Keratinocyte (primary cell): ENCODE results near the gene PIGZ. TPM values are rescaled to one million over a fixed set of nuclear protein-coding genes. Genes with fewer than 3 reads are reported as not detected.

Experiments
- DNase-seq: peaks from one replicate; pipeline ENCODE4 v3.0.0-alpha.2; 2011; ENCODE audit warnings: low read depth, missing footprints, low spot score
- FAIRE-seq: peaks from 2 replicates; lab custom pipeline; 2011; peaks lifted over from hg19 to GRCh38; lab: Jason Lieb, UNC
- H2AFZ ChIP-seq: 2 replicates; pipeline ENCODE4 v1.6.0; 2012; ENCODE audit warnings: low read length, control low read depth, inconsistent platforms; ENCODE audit not compliant: control insufficient read depth
- H3K27ac ChIP-seq: 2 replicates; pipeline ENCODE4 v1.5.1; 2011; ENCODE audit warnings: low read length; ENCODE audit not compliant: control insufficient read depth, insufficient read depth
- H3K27me3 ChIP-seq: 3 replicates; pipeline ENCODE4 v1.6.0; 2011; ENCODE audit warnings: low read length; ENCODE audit not compliant: control insufficient read depth, insufficient read depth; ENCODE audit errors: extremely low read depth
- H3K36me3 ChIP-seq, 2 experiments: 2 replicates in 1 of 2; 3 replicates in 1 of 2; pipeline ENCODE4 v1.5.1; 2011; ENCODE audit warnings: low read length in 2 of 2, mild to moderate bottlenecking in 1 of 2; ENCODE audit not compliant: control insufficient read depth in 2 of 2, insufficient read depth in 2 of 2; ENCODE audit errors: extremely low read depth in 1 of 2
- H3K4me1 ChIP-seq: 3 replicates; pipeline ENCODE4 v1.5.1; 2011; ENCODE audit warnings: low read length; ENCODE audit not compliant: control insufficient read depth, insufficient read depth; ENCODE audit errors: extremely low read depth
- H3K4me2 ChIP-seq: 3 replicates; pipeline ENCODE4 v1.6.0; 2011; ENCODE audit warnings: low read depth, low read length; ENCODE audit not compliant: control insufficient read depth, insufficient read depth; ENCODE audit errors: extremely low read depth
- H3K4me3 ChIP-seq, 3 experiments: fragments of 200-600 bp in 1 of 3; sonication (generic) in 1 of 3; 2 replicates in 2 of 3; 3 replicates in 1 of 3; pipeline ENCODE4 v1.5.1; 2011 to 2016; ENCODE audit warnings: low read length in 3 of 3, mild to moderate bottlenecking in 3 of 3, control low read depth in 2 of 3, inconsistent platforms in 1 of 3, low read depth in 1 of 3, mixed read lengths in 1 of 3, mixed run types in 1 of 3, moderate library complexity in 1 of 3; ENCODE audit not compliant: control insufficient read depth in 2 of 3, insufficient read depth in 2 of 3; ENCODE audit errors: extremely low read depth in 1 of 3
- H3K79me2 ChIP-seq: 2 replicates; pipeline ENCODE4 v1.6.0; 2012; ENCODE audit warnings: low read length; ENCODE audit not compliant: control insufficient read depth, insufficient read depth
- H3K9ac ChIP-seq: 3 replicates; pipeline ENCODE4 v1.6.0; 2011; ENCODE audit warnings: low read length; ENCODE audit not compliant: control insufficient read depth, insufficient read depth; ENCODE audit errors: extremely low read depth
- H3K9me1 ChIP-seq: 3 replicates; pipeline ENCODE4 v1.6.0; 2011; ENCODE audit warnings: low read length; ENCODE audit not compliant: control insufficient read depth, insufficient read depth; ENCODE audit errors: extremely low read depth
- H3K9me3 ChIP-seq: 2 replicates; pipeline ENCODE4 v1.5.1; 2012; ENCODE audit warnings: low read depth, low read length; ENCODE audit not compliant: control insufficient read depth
- H4K20me1 ChIP-seq: 3 replicates; pipeline ENCODE4 v1.6.0; 2011; ENCODE audit warnings: low read length; ENCODE audit not compliant: control insufficient read depth, insufficient read depth; ENCODE audit errors: extremely low read depth
- EZH2 ChIP-seq: IDR thresholded peaks from one replicate; pipeline ENCODE4 v1.6.1; 2012; ENCODE audit warnings: inconsistent platforms, mild to moderate bottlenecking, low read length, moderate library complexity
- dilution Hi-C: fragments of 300-500 bp; cut with MboI; formaldehyde crosslinking; loops from one replicate; pipeline ENCODE4 v1.7.0; 2020; ENCODE audit warnings: low sequenced_read_pairs; ENCODE audit not compliant: extremely low pct_ligation_motif_present
- polyA plus RNA-seq, 5 experiments: library from polyadenylated mRNA; depleted of rRNA in 3 of 5; stranded (reverse) in 3 of 5; stranded (forward) in 1 of 5; unstranded in 1 of 5; fragments of >200 nt; gene quantifications; 1 replicate in 1 of 5; 2 replicates in 3 of 5; 3 replicates in 1 of 5; pipeline versions ENCODE4 v1.2.1 to v1.2.3, GENCODE V29; 2011 to 2012; ENCODE audit warnings: missing spikeins in 2 of 5, low read depth in 1 of 5, low replicate concordance in 1 of 5
- TF ChIP-seq, protein P1 (sequence below), 3 experiments: IDR thresholded peaks in 1 of 3; conservative IDR thresholded peaks in 1 of 3; optimal IDR thresholded peaks in 1 of 3; 2 replicates in 2 of 3; 3 replicates in 1 of 3; pipeline versions ENCODE3 to v1.5.1; 2011; ENCODE audit warnings: low read length in 3 of 3, mild to moderate bottlenecking in 3 of 3, moderate library complexity in 2 of 3, control low read depth in 1 of 3, inconsistent platforms in 1 of 3; ENCODE audit not compliant: insufficient read depth in 2 of 3; ENCODE audit errors: extremely low read depth in 1 of 3

PIGZ gene
- polyA plus RNA-seq, 1 donor (not counting 4 experiments of a cell fraction or from before 2014, with no cell fraction given): 1.4 TPM

DNA sequence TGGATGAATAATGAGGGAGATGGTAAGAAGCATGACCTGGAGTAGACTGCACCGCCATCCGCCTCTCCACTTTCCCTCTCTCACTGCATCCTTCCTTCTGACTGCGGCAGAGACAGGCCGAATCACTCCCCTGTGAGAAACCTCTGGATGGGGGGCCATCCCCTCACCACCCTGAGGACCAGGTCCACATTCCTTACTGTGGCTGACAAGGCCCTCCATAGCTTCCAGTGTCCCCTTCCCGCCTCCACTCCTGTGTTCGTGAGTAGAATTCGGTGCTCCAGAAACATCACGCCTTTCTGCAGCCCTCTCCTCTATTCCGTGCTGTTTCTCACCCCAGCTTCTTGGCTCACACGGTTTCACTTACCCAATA is 2.8 kb downstream of the PIGZ start:
- no peaks in the 10 kb centered on the region for H3K79me2 ChIP-seq
- no peaks in the 10 kb centered on the region for H3K4me1 ChIP-seq
- no peak overlapping the region for H3K9ac ChIP-seq
- FAIRE-seq (no peak), DNase-seq (no peak)
- H4K20me1 ChIP-seq: no peaks in the 10 kb centered on the region
- no peak overlapping the region for H3K4me2 ChIP-seq
- TF ChIP-seq, protein P1, sequence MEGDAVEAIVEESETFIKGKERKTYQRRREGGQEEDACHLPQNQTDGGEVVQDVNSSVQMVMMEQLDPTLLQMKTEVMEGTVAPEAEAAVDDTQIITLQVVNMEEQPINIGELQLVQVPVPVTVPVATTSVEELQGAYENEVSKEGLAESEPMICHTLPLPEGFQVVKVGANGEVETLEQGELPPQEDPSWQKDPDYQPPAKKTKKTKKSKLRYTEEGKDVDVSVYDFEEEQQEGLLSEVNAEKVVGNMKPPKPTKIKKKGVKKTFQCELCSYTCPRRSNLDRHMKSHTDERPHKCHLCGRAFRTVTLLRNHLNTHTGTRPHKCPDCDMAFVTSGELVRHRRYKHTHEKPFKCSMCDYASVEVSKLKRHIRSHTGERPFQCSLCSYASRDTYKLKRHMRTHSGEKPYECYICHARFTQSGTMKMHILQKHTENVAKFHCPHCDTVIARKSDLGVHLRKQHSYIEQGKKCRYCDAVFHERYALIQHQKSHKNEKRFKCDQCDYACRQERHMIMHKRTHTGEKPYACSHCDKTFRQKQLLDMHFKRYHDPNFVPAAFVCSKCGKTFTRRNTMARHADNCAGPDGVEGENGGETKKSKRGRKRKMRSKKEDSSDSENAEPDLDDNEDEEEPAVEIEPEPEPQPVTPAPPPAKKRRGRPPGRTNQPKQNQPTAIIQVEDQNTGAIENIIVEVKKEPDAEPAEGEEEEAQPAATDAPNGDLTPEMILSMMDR (optimal IDR thresholded peaks at IDR 0.05 in 1 of 3, IDR thresholded peaks at IDR 0.05 in 1 of 3, conservative IDR thresholded peaks at IDR 0.05 in 1 of 3; ENCODE audit: extremely low read depth in 1 of 3, insufficient read depth in 2 of 3, low read length in 3 of 3): no peak
- TF ChIP-seq EZH2: no peak
- no peak overlapping the region for H3K4me3 ChIP-seq
- no peak overlapping the region for H2AFZ ChIP-seq
- no peaks in the 10 kb centered on the region for H3K27me3 ChIP-seq
- no peaks in the 10 kb centered on the region for H3K9me3 ChIP-seq
- H3K27ac ChIP-seq: no peak overlapping the region
- no peaks in the 10 kb centered on the region for H3K9me1 ChIP-seq
- dilution Hi-C loops: no loop called here
- peaks cover 0 to 1% of the 10 kb centered on the region in 2 experiments for H3K36me3 ChIP-seq

DNA sequence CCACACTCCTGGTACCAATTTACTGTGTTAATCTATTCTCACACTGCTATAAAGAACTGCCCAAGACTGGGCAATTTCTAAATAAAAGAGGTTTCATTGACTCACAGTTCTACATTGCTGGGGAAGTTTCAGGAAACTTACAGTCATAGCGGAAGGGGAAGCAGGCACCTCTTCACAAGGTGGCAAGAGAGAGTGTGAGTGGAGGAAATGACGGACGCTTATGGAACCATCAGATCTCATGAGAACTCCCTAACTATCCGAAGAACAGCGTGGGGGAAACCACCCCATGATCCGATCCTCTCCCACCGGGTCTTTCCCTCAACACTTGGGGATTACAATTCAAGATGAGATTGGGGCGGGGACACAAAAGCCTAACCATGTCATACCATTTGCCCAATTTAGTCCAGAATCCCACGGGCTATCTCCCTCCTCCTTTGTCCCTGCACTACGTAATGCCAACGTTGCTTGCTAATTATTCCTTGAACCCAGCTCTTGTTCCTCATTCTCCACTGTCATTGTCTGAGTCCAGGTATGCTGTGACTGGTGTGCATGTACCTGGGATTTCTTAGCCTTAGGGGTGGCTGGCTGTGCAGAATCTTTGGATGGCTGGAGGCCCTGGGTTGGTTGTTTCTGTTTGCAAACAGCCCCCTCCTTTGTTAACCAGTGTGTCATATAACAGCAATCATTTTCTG is 3.4 kb downstream of the PIGZ start:
- DNase-seq (no peak), FAIRE-seq (no peak)
- no peak overlapping the region for H3K4me3 ChIP-seq
- H3K27ac ChIP-seq: no peak overlapping the region
- no peak overlapping the region for H3K9ac ChIP-seq
- no peaks in the 10 kb centered on the region for H4K20me1 ChIP-seq
- no peaks in the 10 kb centered on the region for H3K27me3 ChIP-seq
- H3K9me3 ChIP-seq: no peaks in the 10 kb centered on the region
- dilution Hi-C loops: no loop called here
- H2AFZ ChIP-seq: no peak overlapping the region
- H3K36me3 ChIP-seq: peaks cover 0 to 1% of the 10 kb centered on the region in 2 experiments
- H3K9me1 ChIP-seq: no peaks in the 10 kb centered on the region
- no peak overlapping the region for H3K4me2 ChIP-seq
- TF ChIP-seq, protein P1 (optimal IDR thresholded peaks at IDR 0.05 in 1 of 3, IDR thresholded peaks at IDR 0.05 in 1 of 3, conservative IDR thresholded peaks at IDR 0.05 in 1 of 3; ENCODE audit: extremely low read depth in 1 of 3, insufficient read depth in 2 of 3, low read length in 3 of 3): no peak
- H3K79me2 ChIP-seq: no peaks in the 10 kb centered on the region
- H3K4me1 ChIP-seq: no peaks in the 10 kb centered on the region
